Epithelial cell of proximal tubule (primary cell): Measurements from ENCODE around the gene DGKZ. TPM values are rescaled to one million over a fixed set of nuclear protein-coding genes. Genes with fewer than 3 reads are reported as not detected.
"Not testable (repeated sequence)": the region's sequence is repeated elsewhere in the genome, so short reads cannot be mapped to it uniquely, and the experiment has no call there.

ENCODE experiments used
- DNase-seq: peaks from one replicate; pipeline ENCODE4 v3.0.0-alpha.2; 2011; ENCODE audit warnings: low read depth
- H3K4me3 ChIP-seq: 2 replicates; pipeline ENCODE4 v1.5.1; 2011; ENCODE audit warnings: low read depth, mild to moderate bottlenecking, low read length
- CTCF ChIP-seq: conservative IDR thresholded peaks from 2 replicates; pipeline ENCODE4 v1.5.1; 2012; ENCODE audit warnings: low read depth, mild to moderate bottlenecking, low read length
- total RNA-seq: library from RNA; depleted of rRNA; stranded (reverse); fragments of >200 nt; gene quantifications from 2 replicates; pipeline ENCODE4 v1.2.3, GENCODE V29; 2015

DGKZ gene
- total RNA-seq, 1 donor from 2014 or later, result 41.1 TPM

DNA sequence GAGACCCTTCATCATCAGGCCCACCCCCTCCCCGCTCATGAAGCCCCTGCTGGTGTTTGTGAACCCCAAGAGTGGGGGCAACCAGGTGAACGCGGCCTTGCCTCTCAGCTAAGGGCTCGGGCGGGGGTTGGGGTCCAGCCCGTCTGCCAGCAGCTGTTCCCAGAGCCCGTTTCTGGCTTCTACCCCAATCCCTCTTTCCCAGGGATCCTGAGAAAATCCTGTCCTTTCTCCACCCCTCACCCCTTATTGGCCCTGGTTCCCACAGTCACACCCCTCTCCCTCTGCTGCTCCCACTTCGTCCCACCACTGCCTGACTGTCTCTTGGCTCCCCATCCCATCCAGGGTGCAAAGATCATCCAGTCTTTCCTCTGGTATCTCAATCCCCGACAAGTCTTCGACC is 24.8 kb downstream of the DGKZ start:
- TF ChIP-seq CTCF, result no peak
- no peak overlapping the region for H3K4me3 ChIP-seq
- no peak for DNase-seq

GRCh38 chr11:46372501-46372900 is 25.2 kb downstream of the DGKZ start:
- DNase-seq, H3K4me3 ChIP-seq: not testable (repeated sequence)

DNA sequence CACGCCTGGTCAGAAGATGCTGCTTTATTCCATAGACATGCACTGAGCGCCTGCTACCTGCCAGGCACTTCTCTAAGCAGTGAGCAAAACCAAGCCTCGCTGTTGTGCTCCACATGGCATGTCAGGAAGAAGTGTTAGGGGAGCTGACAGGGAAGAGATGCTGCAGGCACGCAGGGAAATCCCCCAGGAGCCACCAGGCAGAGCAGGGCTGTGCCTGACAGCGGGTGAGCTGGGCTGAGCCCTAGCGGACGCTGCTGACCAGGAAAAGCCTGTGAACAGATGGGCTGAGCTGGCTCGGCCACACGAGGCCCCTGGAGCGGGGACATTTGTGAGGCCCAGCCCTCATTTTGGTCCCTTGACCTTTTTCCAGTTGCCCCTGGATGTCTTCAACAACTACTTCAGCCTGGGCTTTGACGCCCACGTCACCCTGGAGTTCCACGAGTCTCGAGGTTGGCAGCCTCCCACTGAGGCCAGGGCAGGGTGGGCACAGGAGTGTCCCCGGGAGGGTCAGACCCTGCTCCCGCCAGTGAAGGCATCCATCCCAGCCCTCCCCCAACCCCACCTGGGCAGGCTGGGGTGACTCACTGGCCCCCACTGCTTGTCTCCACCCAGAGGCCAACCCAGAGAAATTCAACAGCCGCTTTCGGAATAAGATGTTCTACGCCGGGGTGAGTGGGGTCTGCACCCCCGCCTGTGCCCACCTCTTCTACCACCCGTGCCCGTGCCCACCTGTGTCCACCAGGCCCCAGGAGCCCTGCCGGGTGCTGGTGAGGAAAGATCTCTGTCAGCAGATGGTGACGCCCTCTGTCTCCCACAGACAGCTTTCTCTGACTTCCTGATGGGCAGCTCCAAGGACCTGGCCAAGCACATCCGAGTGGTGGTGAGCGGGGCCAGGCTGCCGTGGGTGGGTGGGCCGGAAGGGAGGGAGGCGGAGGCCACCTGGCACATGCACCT is 26.8 kb downstream of the DGKZ start:
- no peak for TF ChIP-seq CTCF
- DNase-seq, result no peak
- H3K4me3 ChIP-seq, result no peak overlapping the region

DNA sequence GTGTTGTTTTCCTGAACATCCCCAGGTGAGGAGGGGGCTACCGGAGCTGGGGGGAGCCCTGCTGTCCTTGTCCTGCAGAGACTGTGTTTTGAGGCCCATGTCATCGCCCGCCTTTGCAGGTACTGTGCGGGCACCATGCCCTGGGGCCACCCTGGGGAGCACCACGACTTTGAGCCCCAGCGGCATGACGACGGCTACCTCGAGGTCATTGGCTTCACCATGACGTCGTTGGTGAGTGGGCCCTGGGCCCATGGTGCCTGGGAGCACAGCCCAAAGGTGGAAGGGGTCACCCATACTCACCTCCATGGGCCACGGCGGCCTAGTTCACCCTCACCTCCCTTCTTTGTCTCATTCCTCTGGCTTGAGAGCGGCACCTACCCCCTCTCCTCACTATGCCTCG is 27.6 kb downstream of the DGKZ start:
- TF ChIP-seq CTCF, result no peak
- H3K4me3 ChIP-seq, result no peak overlapping the region
- no peak for DNase-seq

DNA sequence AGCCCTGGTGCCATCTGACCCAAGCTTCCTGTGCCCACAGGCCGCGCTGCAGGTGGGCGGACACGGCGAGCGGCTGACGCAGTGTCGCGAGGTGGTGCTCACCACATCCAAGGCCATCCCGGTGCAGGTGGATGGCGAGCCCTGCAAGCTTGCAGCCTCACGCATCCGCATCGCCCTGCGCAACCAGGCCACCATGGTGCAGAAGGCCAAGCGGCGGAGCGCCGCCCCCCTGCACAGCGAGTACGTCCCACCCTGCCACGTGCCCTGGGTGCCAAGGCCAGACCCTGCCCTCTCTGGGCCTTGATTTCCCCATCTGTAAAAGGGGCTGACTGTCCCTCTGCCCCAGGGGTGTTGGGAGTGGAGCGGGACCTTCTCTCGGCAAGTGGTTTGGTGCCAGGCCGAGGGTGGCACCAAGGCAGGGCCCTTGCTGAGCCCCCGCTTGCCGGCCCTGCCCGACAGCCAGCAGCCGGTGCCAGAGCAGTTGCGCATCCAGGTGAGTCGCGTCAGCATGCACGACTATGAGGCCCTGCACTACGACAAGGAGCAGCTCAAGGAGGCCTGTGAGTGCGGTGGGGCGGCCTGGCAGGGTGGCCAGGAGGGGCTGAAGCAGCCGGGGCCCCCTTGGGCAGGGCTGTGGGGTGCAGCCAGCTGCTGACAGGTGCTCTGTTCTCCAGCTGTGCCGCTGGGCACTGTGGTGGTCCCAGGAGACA is 28.3 kb downstream of the DGKZ start:
- H3K4me3 ChIP-seq, result no peak overlapping the region
- DNase-seq, result no peak
- no peak for TF ChIP-seq CTCF

DNA sequence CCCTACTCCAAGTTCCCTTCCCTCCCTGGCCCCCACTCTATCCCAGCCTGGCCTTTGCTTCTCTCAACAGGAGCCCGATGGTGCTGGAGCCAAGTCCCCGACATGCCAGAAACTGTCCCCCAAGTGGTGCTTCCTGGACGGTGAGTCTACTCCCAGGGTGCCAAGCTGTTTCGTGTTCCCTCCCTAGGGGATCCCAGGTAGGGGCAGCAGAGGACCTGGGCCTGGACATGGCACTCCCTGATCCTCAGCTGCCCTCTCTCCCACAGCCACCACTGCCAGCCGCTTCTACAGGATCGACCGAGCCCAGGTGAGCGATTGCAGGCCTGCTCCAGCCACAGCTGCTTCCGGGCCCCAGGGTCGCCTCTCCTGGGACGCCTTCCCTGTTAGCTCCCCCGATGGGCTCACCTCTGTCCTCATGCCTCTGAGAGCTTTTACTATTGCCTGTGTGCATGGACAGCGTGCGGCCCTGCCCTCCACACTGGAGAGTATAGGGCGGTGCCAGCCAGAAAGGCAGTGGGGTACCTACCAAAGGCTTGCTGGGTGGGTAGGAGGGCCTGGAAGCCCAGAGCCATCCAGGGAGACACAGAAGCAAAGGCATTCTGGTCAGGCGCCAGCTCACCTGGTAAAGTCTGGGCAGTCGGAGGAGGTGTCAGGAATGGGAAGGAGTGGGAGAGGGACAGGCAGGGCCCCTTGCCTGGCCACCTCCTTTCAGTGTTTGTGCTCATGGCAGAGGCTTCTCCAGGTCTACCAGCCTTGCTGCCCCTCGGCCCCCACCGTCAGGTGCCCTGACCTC is 29.2 kb downstream of the DGKZ start:
- TF ChIP-seq CTCF, result no peak
- DNase-seq, result no peak

GRCh38 chr11:46377290-46377689 is 30.0 kb downstream of the DGKZ start:
- no peak for DNase-seq
- no peak overlapping the region for H3K4me3 ChIP-seq
- no peak for TF ChIP-seq CTCF

More for the DNA sequence above, 29.2 kb downstream of the DGKZ start:
- H3K4me3 ChIP-seq, result no peak overlapping the region
